ENCODE data around the gene TRH.
"Not testable (repeated sequence)": the region's sequence is repeated elsewhere in the genome, so short reads cannot be mapped to it uniquely, and the experiment has no call there.

TRH gene

GRCh38 chr3:130013246-130013645, 38.7 kb downstream of the TRH start:
- DNase-seq = not testable (repeated sequence)

GRCh38 chr3:130014526-130014925, 40.0 kb downstream of the TRH start:
- no peak for DNase-seq

DNA sequence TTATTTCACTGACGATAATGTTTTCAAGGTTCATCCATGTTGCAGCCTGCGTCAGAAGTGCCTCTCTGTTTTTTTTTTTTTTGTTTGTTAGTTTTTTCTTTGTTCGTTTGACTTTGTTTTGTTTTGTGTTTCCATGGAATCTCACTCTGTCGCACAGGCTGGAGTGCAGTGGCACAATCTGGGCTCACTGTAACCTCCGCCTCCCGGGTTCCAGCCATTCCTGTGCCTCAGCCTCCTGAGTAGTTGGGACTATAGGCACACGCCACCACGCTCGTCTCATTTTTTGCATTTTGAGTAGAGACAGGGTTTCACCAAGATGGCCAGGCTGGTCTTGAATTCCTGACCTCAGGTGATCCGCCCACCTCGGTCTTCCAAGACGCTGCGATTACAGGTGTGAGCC, 43.1 kb downstream of the TRH start:
- DNase-seq = not testable (repeated sequence)

GRCh38 chr3:130026146-130026829, 51.8 kb downstream of the TRH start:
- not testable (repeated sequence) for DNase-seq

GRCh38 chr3:130027437-130027836, 52.9 kb downstream of the TRH start:
- not testable (repeated sequence) for DNase-seq
